Measurements from ENCODE around the gene STARD13.

STARD13 gene

GRCh38 chr13:33116321-33117010, 169.1 kb downstream of the STARD13 start:
- no peak for DNase-seq (ENCODE audit: low read depth)

- DNase-seq (ENCODE audit: low read depth): no peak
These were observed 170.3 kb downstream of the STARD13 start for GRCh38 chr13:33115274-33115673.

GRCh38 chr13:33114146-33114545, 171.4 kb downstream of the STARD13 start:
- DNase-seq (ENCODE audit: low read depth): no peak

GRCh38 chr13:33112766-33113165, 172.8 kb downstream of the STARD13 start:
- no peak for DNase-seq (ENCODE audit: low read depth)

- DNase-seq (ENCODE audit: low read depth): no peak
These were observed 174.0 kb downstream of the STARD13 start for GRCh38 chr13:33111414-33112110.

- no peak for DNase-seq (ENCODE audit: low read depth)
These were observed 174.7 kb downstream of the STARD13 start for GRCh38 chr13:33110713-33111413.

GRCh38 chr13:33110386-33110712, 175.2 kb downstream of the STARD13 start:
- no peak for DNase-seq (ENCODE audit: low read depth)

- DNase-seq (ENCODE audit: low read depth): no peak
These were observed 175.8 kb downstream of the STARD13 start for GRCh38 chr13:33109801-33110200.

- no peak for DNase-seq (ENCODE audit: low read depth)
These were observed 176.3 kb downstream of the STARD13 start for GRCh38 chr13:33109271-33109697.

GRCh38 chr13:33108620-33109019, 176.9 kb downstream of the STARD13 start:
- DNase-seq (ENCODE audit: low read depth): no peak

GRCh38 chr13:33107361-33107760, 178.2 kb downstream of the STARD13 start:
- no peak for DNase-seq (ENCODE audit: low read depth)

GRCh38 chr13:33106656-33107360, 178.7 kb downstream of the STARD13 start:
- no peak for DNase-seq (ENCODE audit: low read depth)

- DNase-seq (ENCODE audit: low read depth): no peak
These were observed 180.1 kb downstream of the STARD13 start for GRCh38 chr13:33105387-33106005.

- no peak for DNase-seq (ENCODE audit: low read depth)
These were observed 182.1 kb downstream of the STARD13 start for GRCh38 chr13:33103457-33103856.

- DNase-seq (ENCODE audit: low read depth): no peak
These were observed 183.7 kb downstream of the STARD13 start for GRCh38 chr13:33101835-33102234.

- DNase-seq (ENCODE audit: low read depth): no peak
These were observed 184.7 kb downstream of the STARD13 start for GRCh38 chr13:33100886-33101285.

- no peak for DNase-seq (ENCODE audit: low read depth)
These were observed 185.7 kb downstream of the STARD13 start for GRCh38 chr13:33099860-33100259.

GRCh38 chr13:33096886-33097605, 188.5 kb downstream of the STARD13 start:
- DNase-seq (ENCODE audit: low read depth): no peak

- no peak for DNase-seq (ENCODE audit: low read depth)
These were observed 193.2 kb downstream of the STARD13 start for GRCh38 chr13:33092073-33092987.

- DNase-seq (ENCODE audit: low read depth): no peak
These were observed 194.2 kb downstream of the STARD13 start for GRCh38 chr13:33091415-33091774.
